Dedifferentiated amniotic fluid mesenchymal stem cell (primary cell): ENCODE data around the gene TUBA4A.
A peak's percentile ranks its signal among the peaks of the same experiment; 100 is the strongest.

ENCODE experiments used
- DNase-seq: peaks from one replicate; pipeline ENCODE4 v3.0.0-alpha.2; 2016; ENCODE audit errors: extremely low spot score

The TUBA4A gene

GRCh38 chr2:219286436-219287115 is 32.9 kb upstream of the TUBA4A start:
- DNase-seq: no peak

GRCh38 chr2:219285894-219286425 is 32.2 kb upstream of the TUBA4A start:
- peak; percentile 38 for DNase-seq

GRCh38 chr2:219285373-219285735 is 31.6 kb upstream of the TUBA4A start:
- no peak for DNase-seq

GRCh38 chr2:219284501-219285372 is 31.0 kb upstream of the TUBA4A start:
- DNase-seq: no peak

GRCh38 chr2:219282943-219283581 is 29.3 kb upstream of the TUBA4A start:
- DNase-seq: no peak

GRCh38 chr2:219282375-219282774 is 28.7 kb upstream of the TUBA4A start:
- DNase-seq: no peak

GRCh38 chr2:219281588-219281987 is 27.9 kb upstream of the TUBA4A start:
- no peak for DNase-seq

GRCh38 chr2:219280651-219281050 is 26.9 kb upstream of the TUBA4A start:
- DNase-seq: no peak

GRCh38 chr2:219279916-219280516 is 26.3 kb upstream of the TUBA4A start:
- DNase-seq: no peak

- DNase-seq: peak; percentile 97
These were observed 25.6 kb upstream of the TUBA4A start, which contains the start of gene DNAJB2 for GRCh38 chr2:219279151-219279915. Gene DNAJB2, plus strand, starts transcription at chr2:219279366. Its CDS starts 468 bp downstream, at chr2:219279834.

GRCh38 chr2:219278655-219279150 is 25.0 kb upstream of the TUBA4A start:
- no peak for DNase-seq

- DNase-seq: peak; percentile 74
These were observed 24.3 kb upstream of the TUBA4A start for GRCh38 chr2:219277703-219278654.

- peak; percentile 89 for DNase-seq
These were observed 20.7 kb upstream of the TUBA4A start for GRCh38 chr2:219274361-219274921.

- no peak for DNase-seq
These were observed 20.2 kb upstream of the TUBA4A start for GRCh38 chr2:219273937-219274336.

- no peak for DNase-seq
These were observed 19.3 kb upstream of the TUBA4A start for GRCh38 chr2:219272995-219273394.

GRCh38 chr2:219272356-219272755 is 18.6 kb upstream of the TUBA4A start:
- DNase-seq: no peak

GRCh38 chr2:219271021-219271420 is 17.3 kb upstream of the TUBA4A start:
- no peak for DNase-seq

- DNase-seq: no peak
These were observed 16.3 kb upstream of the TUBA4A start for GRCh38 chr2:219270055-219270372.

GRCh38 chr2:219269362-219270054 is 15.8 kb upstream of the TUBA4A start:
- DNase-seq: no peak
